Measurements from ENCODE around the gene OLFML2A. TPM values are rescaled to one million over a fixed set of nuclear protein-coding genes. Genes with fewer than 3 reads are reported as not detected.

Gene OLFML2A
- total and polyA plus RNA-seq, 12 donors: 5.9 to 51.2 (median 31.8) TPM

- Histone ChIP-seq H3K4me1 (peaks cover 0 to 20% (median 0%) of the 10 kb centered on the region in 9 donors), H3K27me3 (peaks cover 0 to 73% (median 22%) of the 10 kb centered on the region in 7 donors), H3K36me3 (no peaks in the 10 kb centered on the region), H3K9me3 (no peaks in the 10 kb centered on the region), H3K4me3 (no peak overlapping the region), H3K27ac (no peak overlapping the region)
- intact Hi-C loops (cut with DNase I): loop anchor here in 1 of 10 donors (10.0 kb wide), 1 partner anchor 1635 kb away; no protein-coding TSS in a partner anchor
- TF ChIP-seq CTCF (IDR thresholded peaks at IDR 0.05): no peak
- ATAC-seq: no peak
- no peak for DNase-seq
- 90 to 93% methylated on average over 2 of the region's 2 CpGs for WGBS, 2 donors
Observed at GRCh38 chr9:124759327-124759726, 17.6 kb upstream of the OLFML2A start.

- Histone ChIP-seq H3K27me3 (peaks cover 0 to 74% (median 33%) of the 10 kb centered on the region in 7 donors), H3K36me3 (no peaks in the 10 kb centered on the region), H3K4me1 (peaks cover 0 to 20% (median 0%) of the 10 kb centered on the region in 9 donors), H3K27ac (no peak overlapping the region), H3K4me3 (no peak overlapping the region), H3K9me3 (no peaks in the 10 kb centered on the region)
- no peak for DNase-seq
- no peak for TF ChIP-seq CTCF (IDR thresholded peaks at IDR 0.05)
- ATAC-seq: no peak
- intact Hi-C loops (cut with DNase I): no loop called here
- 96 to 100% methylated on average over 2 of the region's 2 CpGs for WGBS, 2 donors
Observed at GRCh38 chr9:124760719-124761118, 16.2 kb upstream of the OLFML2A start.

- TF ChIP-seq CTCF (IDR thresholded peaks at IDR 0.05): no peak
- no peak overlapping the region for H3K4me3 ChIP-seq
- intact Hi-C loops (cut with DNase I): no loop called here
- peaks cover 0 to 20% (median 0%) of the 10 kb centered on the region in 9 donors for H3K4me1 ChIP-seq
- H3K9me3 ChIP-seq: no peaks in the 10 kb centered on the region
- WGBS, 2 donors: 70 to 71% methylated on average over 2 of the region's 2 CpGs
- H3K27ac ChIP-seq: no peak overlapping the region
- H3K36me3 ChIP-seq: no peaks in the 10 kb centered on the region
- DNase-seq: no peak
- H3K27me3 ChIP-seq: peaks cover 0 to 79% (median 38%) of the 10 kb centered on the region in 7 donors
- no peak for ATAC-seq
Observed at GRCh38 chr9:124761196-124761595, 15.7 kb upstream of the OLFML2A start.

GRCh38 chr9:124761710-124762109 lies 15.2 kb upstream of the OLFML2A start:
- ATAC-seq (no peak), DNase-seq (no peak)
- peaks cover 0 to 23% (median 0%) of the 10 kb centered on the region in 9 donors for H3K4me1 ChIP-seq
- intact Hi-C loops (cut with DNase I): no loop called here
- no peaks in the 10 kb centered on the region for H3K9me3 ChIP-seq
- WGBS, 2 donors: 84% methylated on average over 3 of the region's 3 CpGs
- H3K27ac ChIP-seq: no peak overlapping the region
- no peak overlapping the region for H3K4me3 ChIP-seq
- no peak for TF ChIP-seq CTCF (IDR thresholded peaks at IDR 0.05)
- H3K36me3 ChIP-seq: no peaks in the 10 kb centered on the region
- peaks cover 0 to 81% (median 37%) of the 10 kb centered on the region in 7 donors for H3K27me3 ChIP-seq
